IMR-90 (cell line): ENCODE measurements around the gene MCMBP. TPM values are rescaled to one million over a fixed set of nuclear protein-coding genes. Genes with fewer than 3 reads are reported as not detected.

Experiments
- ATAC-seq: fragments of 200-7000 bp; cut with Tn5 transposase; 2 replicates; pipeline ENCODE4 v1.9.1; 2020; ENCODE audit warnings: low read depth, mild to moderate bottlenecking, moderate library complexity
- BruUV-seq: library from RNA; stranded (reverse); fragments of 400-500 nt; replicated peaks from 2 replicates; lab custom pipeline; 2021; lab: Mats Ljungman, UMichigan
- CTCF ChIA-PET: fragments of 300-600 bp; formaldehyde crosslinking; extraction: SDS; loops from one replicate; lab custom pipeline; 2021; ENCODE audit warnings: antibody characterized with exemption; lab: Yijun Ruan, JAX
- POLR2A ChIA-PET: fragments of 300-600 bp; sonication (Branson Sonifier 250); formaldehyde crosslinking; loops from one replicate; lab custom pipeline; 2022; ENCODE audit warnings: antibody characterized with exemption; ENCODE audit not compliant: unreplicated experiment; lab: Charles Lee
- DNase-seq: peaks from one replicate; pipeline ENCODE4 v3.0.0; 2013
- H2AFZ ChIP-seq: replicated peaks from 2 replicates; pipeline ENCODE3; 2013; ENCODE audit warnings: low read length, mild to moderate bottlenecking; ENCODE audit not compliant: poor library complexity
- H2AK5ac ChIP-seq: 2 replicates; pipeline ENCODE4 v1.6.1; 2013; ENCODE audit warnings: low read depth, low read length, inconsistent platforms
- H2AK9ac ChIP-seq: replicated peaks from 2 replicates; pipeline ENCODE3; 2013; ENCODE audit warnings: mild to moderate bottlenecking, low read depth, low read length, moderate library complexity; ENCODE audit not compliant: poor library complexity
- H2BK120ac ChIP-seq: 2 replicates; pipeline ENCODE4 v1.6.1; 2013; ENCODE audit warnings: low read depth, low read length, inconsistent platforms
- H2BK15ac ChIP-seq: 3 replicates; pipeline ENCODE4 v1.6.1; 2013; ENCODE audit warnings: low read depth, low read length, inconsistent platforms
- H2BK20ac ChIP-seq: 2 replicates; pipeline ENCODE4 v1.6.1; 2013; ENCODE audit warnings: low read depth, mild to moderate bottlenecking, inconsistent platforms, low read length, moderate library complexity
- H2BK5ac ChIP-seq: 2 replicates; pipeline ENCODE4 v1.6.1; 2013; ENCODE audit warnings: mild to moderate bottlenecking, low read depth, low read length, inconsistent platforms; ENCODE audit not compliant: poor library complexity, severe bottlenecking
- H3K14ac ChIP-seq: replicated peaks from 2 replicates; pipeline ENCODE4 v1.6.1; 2013; ENCODE audit warnings: low read depth, low read length, inconsistent platforms
- H3K18ac ChIP-seq: 2 replicates; pipeline ENCODE4 v1.6.1; 2013; ENCODE audit warnings: low read depth, low read length, control low read depth
- H3K23ac ChIP-seq: 2 replicates; pipeline ENCODE4 v1.6.1; 2013; ENCODE audit warnings: low read depth, low read length, inconsistent platforms
- H3K27ac ChIP-seq: 2 replicates; pipeline ENCODE4 v1.5.1; 2013; ENCODE audit warnings: mild to moderate bottlenecking, control low read depth, low read length; ENCODE audit not compliant: insufficient read depth
- H3K27me3 ChIP-seq: 2 replicates; pipeline ENCODE4 v1.6.1; 2013; ENCODE audit warnings: low read length; ENCODE audit not compliant: control insufficient read depth, insufficient read depth
- H3K36me3 ChIP-seq: 2 replicates; pipeline ENCODE4 v1.6.1; 2013; ENCODE audit warnings: low read length, mixed read lengths; ENCODE audit not compliant: control insufficient read depth, insufficient read depth
- H3K4ac ChIP-seq: 2 replicates; pipeline ENCODE4 v1.6.1; 2013; ENCODE audit warnings: low read depth, low read length, inconsistent platforms
- H3K4me1 ChIP-seq: 2 replicates; pipeline ENCODE4 v1.6.1; 2013; ENCODE audit warnings: low read length, mixed read lengths; ENCODE audit not compliant: control insufficient read depth, insufficient read depth
- H3K4me2 ChIP-seq: 2 replicates; pipeline ENCODE4 v1.6.1; 2013; ENCODE audit warnings: low read depth, mild to moderate bottlenecking, control low read depth, low read length, moderate library complexity
- H3K4me3 ChIP-seq: 2 replicates; pipeline ENCODE4 v1.5.1; 2013; ENCODE audit warnings: low read depth, mild to moderate bottlenecking, control low read depth, low read length, moderate library complexity; ENCODE audit not compliant: insufficient read depth
- H3K56ac ChIP-seq: 2 replicates; pipeline ENCODE4 v1.6.1; 2013; ENCODE audit warnings: low read length, inconsistent platforms; ENCODE audit not compliant: insufficient read depth; ENCODE audit errors: extremely low read depth
- H3K79me1 ChIP-seq, 2 experiments: 2 replicates each; pipeline ENCODE4 v1.6.1; 2013; ENCODE audit warnings: low read length in 2 of 2, inconsistent platforms in 1 of 2, low read depth in 1 of 2
- H3K9ac ChIP-seq: 2 replicates; pipeline ENCODE4 v1.6.1; 2013; ENCODE audit warnings: low read depth, low read length, control low read depth
- H3K9me1 ChIP-seq: 2 replicates; pipeline ENCODE4 v1.6.1; 2013; ENCODE audit warnings: low read length, inconsistent platforms; ENCODE audit not compliant: insufficient read depth
- H3K9me3 ChIP-seq: 2 replicates; pipeline ENCODE4 v1.6.1; 2013; ENCODE audit warnings: low read length; ENCODE audit not compliant: control insufficient read depth, insufficient read depth
- H4K20me1 ChIP-seq: 2 replicates; pipeline ENCODE4 v1.6.1; 2013; ENCODE audit warnings: low read length, inconsistent platforms; ENCODE audit not compliant: insufficient read depth
- H4K5ac ChIP-seq: 2 replicates; pipeline ENCODE4 v1.6.1; 2013; ENCODE audit warnings: mild to moderate bottlenecking, low read depth, low read length, control low read depth
- H4K8ac ChIP-seq, 2 experiments: 2 replicates each; pipeline ENCODE4 v1.6.1; 2013; ENCODE audit warnings: low read depth in 2 of 2, low read length in 2 of 2, control low read depth in 1 of 2, inconsistent platforms in 1 of 2
- H4K91ac ChIP-seq: 2 replicates; pipeline ENCODE4 v1.6.1; 2013; ENCODE audit warnings: low read depth, low read length, inconsistent platforms; ENCODE audit not compliant: insufficient read depth
- CHD1 ChIP-seq: IDR thresholded peaks from 2 replicates; pipeline ENCODE4 v1.6.1; 2012; ENCODE audit warnings: low read depth, low read length, improper control_type of control experiment
- FOS ChIP-seq: fragments of 150-350 bp; IDR thresholded peaks from 2 replicates; pipeline ENCODE4 v1.6.1; 2016; ENCODE audit warnings: low read depth, low read length
- MAFK ChIP-seq: IDR thresholded peaks from 2 replicates; pipeline ENCODE4 v1.6.1; 2012; ENCODE audit warnings: low read depth, low read length, improper control_type of control experiment
- MAZ ChIP-seq: IDR thresholded peaks from 2 replicates; pipeline ENCODE4 v1.6.1; 2012; ENCODE audit warnings: low read depth, mild to moderate bottlenecking, low read length, improper control_type of control experiment, moderate library complexity, borderline replicate concordance
- MXI1 ChIP-seq: IDR thresholded peaks from 2 replicates; pipeline ENCODE4 v1.6.1; 2012; ENCODE audit warnings: low read depth, mild to moderate bottlenecking, low read length, moderate library complexity, borderline replicate concordance
- POLR2A ChIP-seq: IDR thresholded peaks from 2 replicates; pipeline ENCODE4 v1.6.1; 2012; ENCODE audit warnings: mild to moderate bottlenecking, low read depth, low read length
- RAD21 ChIP-seq: IDR thresholded peaks from 2 replicates; pipeline ENCODE4 v1.6.1; 2012; ENCODE audit warnings: low read length, improper control_type of control experiment
- RCOR1 ChIP-seq: IDR thresholded peaks from 2 replicates; pipeline ENCODE4 v1.6.1; 2012; ENCODE audit warnings: mild to moderate bottlenecking, low read length, improper control_type of control experiment; ENCODE audit not compliant: insufficient replicate concordance
- RFX5 ChIP-seq: IDR thresholded peaks from 2 replicates; pipeline ENCODE4 v1.8.0; 2012; ENCODE audit warnings: low read depth, mild to moderate bottlenecking, low read length, moderate library complexity
- SMC3 ChIP-seq: fragments of 150-350 bp; IDR thresholded peaks from 2 replicates; pipeline ENCODE4 v1.6.1; 2016; ENCODE audit warnings: low read depth, mild to moderate bottlenecking, antibody characterized with exemption, low read length, moderate library complexity
- WGBS, 2 experiments: methylation state at CpG; one replicate each; pipeline versions ENCODE4 v1.1.5 to v1.1.7; 2013; ENCODE audit warnings: missing lambda C conversion rate in 2 of 2; ENCODE audit not compliant: insufficient read length in 1 of 2; ENCODE audit errors: extremely low coverage in 2 of 2; 5-methylcytosine and 5-hydroxymethylcytosine counted together
- dilution Hi-C: fragments of 300-500 bp; cut with HindIII; formaldehyde crosslinking; loops from one replicate; pipeline ENCODE4 v1.14.3; 2018; ENCODE audit warnings: low sequenced_read_pairs; ENCODE audit not compliant: unreplicated experiment
- in situ Hi-C: fragments of 300-500 bp; cut with MboI; formaldehyde crosslinking; loops from 3 replicates; pipeline ENCODE4 v1.14.3; 2019; ENCODE audit warnings: low sequenced_read_pairs, inconsistent platforms, mixed read lengths
- intact Hi-C: fragments of 100-400 bp; cut with micrococcal nuclease; formaldehyde crosslinking; loops from 2 replicates; pipeline ENCODE4 v1.10.0; 2022
- polyA plus RNA-seq, 3 experiments: library from polyadenylated mRNA; depleted of rRNA; stranded (reverse); fragments of >200 nt; gene quantifications; 2 replicates each; pipeline ENCODE4 v1.2.3, GENCODE V29; 2012; ENCODE audit warnings: low replicate concordance in 1 of 3
- total RNA-seq: library from RNA; depleted of rRNA; stranded (reverse); fragments of >200 nt; gene quantifications from 2 replicates; pipeline ENCODE4 v1.2.3, GENCODE V29; 2012
- TF ChIP-seq, protein P1 (sequence below): fragments of 150-350 bp; IDR thresholded peaks from 2 replicates; pipeline ENCODE4 v1.6.1; 2016; ENCODE audit warnings: low read depth, mild to moderate bottlenecking, low read length, moderate library complexity, borderline replicate concordance

The MCMBP gene
- total and polyA plus RNA-seq, 2 of the 4 experiments (the other 2 are of a cell fraction): 39.0 to 59.9 TPM

DNA sequence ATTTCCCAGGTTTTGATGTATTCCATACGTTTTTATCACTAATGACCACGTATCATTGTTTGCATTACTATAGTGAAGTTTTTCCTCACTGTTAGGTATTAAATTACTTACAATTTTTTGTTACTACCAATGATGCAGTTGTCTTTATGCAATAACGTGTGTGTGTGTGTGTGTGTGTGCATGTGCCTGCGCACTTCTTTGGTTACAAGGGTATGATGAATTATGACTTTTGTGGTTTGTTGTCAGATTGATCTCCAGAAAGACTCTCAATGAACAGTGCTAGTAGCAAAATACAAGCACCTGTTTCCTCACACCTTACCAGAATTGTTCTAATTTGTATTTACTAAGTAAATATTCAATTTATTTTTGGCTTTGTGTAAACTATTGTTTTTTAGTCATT lies 51.5 kb downstream of the MCMBP start:
- DNase-seq (no peak), ATAC-seq (no peak)
- Histone ChIP-seq H3K4ac (no peak overlapping the region), H2BK120ac (no peak overlapping the region), H3K56ac (no peak overlapping the region), H2AK5ac (no peak overlapping the region), H3K9me1 (peaks cover 3% of the 10 kb centered on the region; the same call in 1 of the 2 replicates), H3K23ac (no peak overlapping the region), H3K4me2 (no peak overlapping the region), H4K91ac (no peak overlapping the region), H3K36me3 (peaks cover 2% of the 10 kb centered on the region), H4K5ac (no peak overlapping the region), H4K20me1 (no peaks in the 10 kb centered on the region), H3K79me1 (peaks cover 0 to 4% of the 10 kb centered on the region in 2 experiments; a peak in 2 of 4 replicates), H3K9me3 (no peaks in the 10 kb centered on the region), H4K8ac (no peak overlapping the region), H3K4me3 (no peak overlapping the region), H2BK15ac (no peak overlapping the region), H2AK9ac (no peak overlapping the region), H3K9ac (no peak overlapping the region), H3K27me3 (no peaks in the 10 kb centered on the region), H2BK20ac (no peak overlapping the region), H3K4me1 (no peaks in the 10 kb centered on the region), H2BK5ac (no peak overlapping the region), H3K18ac (no peak overlapping the region), H2AFZ (no peak overlapping the region), H3K14ac (no peak overlapping the region), H3K27ac (no peak overlapping the region)
- intact Hi-C loops (no loop called here), in situ Hi-C loops (no loop called here), dilution Hi-C loops (no loop called here)
- ChIA-PET CTCF (no interaction called here), POLR2A (no interaction called here)
- BruUV-seq: no TSS peak
- no CpG with 5 or more reads among the region's 4 CpGs for WGBS, 2 experiments
- TF ChIP-seq, protein P1, sequence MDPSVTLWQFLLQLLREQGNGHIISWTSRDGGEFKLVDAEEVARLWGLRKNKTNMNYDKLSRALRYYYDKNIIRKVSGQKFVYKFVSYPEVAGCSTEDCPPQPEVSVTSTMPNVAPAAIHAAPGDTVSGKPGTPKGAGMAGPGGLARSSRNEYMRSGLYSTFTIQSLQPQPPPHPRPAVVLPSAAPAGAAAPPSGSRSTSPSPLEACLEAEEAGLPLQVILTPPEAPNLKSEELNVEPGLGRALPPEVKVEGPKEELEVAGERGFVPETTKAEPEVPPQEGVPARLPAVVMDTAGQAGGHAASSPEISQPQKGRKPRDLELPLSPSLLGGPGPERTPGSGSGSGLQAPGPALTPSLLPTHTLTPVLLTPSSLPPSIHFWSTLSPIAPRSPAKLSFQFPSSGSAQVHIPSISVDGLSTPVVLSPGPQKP: no peak
- TF ChIP-seq RAD21 (no peak), RCOR1 (no peak), POLR2A (no peak), MXI1 (no peak), FOS (no peak), SMC3 (no peak), CHD1 (no peak), MAZ (no peak), MAFK (no peak), RFX5 (no peak)
